ENCODE results near the gene CX3CR1.

DNA sequence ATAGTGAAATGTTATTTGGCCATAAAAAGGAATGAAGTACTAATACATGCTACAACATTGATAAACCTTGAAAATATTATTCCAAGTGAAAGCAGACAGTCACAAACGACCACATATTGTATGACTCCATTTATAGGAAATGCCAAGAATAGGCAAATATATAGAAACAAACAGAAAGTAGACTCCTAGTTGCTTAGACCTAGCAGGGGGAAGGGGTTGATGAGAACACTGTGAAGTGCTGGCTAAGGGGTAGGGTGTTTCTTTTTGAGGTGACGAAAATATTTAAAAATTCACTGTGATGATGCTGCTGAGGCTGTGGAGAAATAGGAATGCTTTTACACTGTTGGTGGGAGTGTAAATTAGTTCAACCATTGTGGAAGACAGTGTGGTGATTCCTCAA lies 56.9 kb downstream of the CX3CR1 start:
- TF ChIP-seq CTCF (IDR thresholded peaks at IDR 0.05) (no peak), POLR2AphosphoS5 (IDR thresholded peaks at IDR 0.05; ENCODE audit: low read depth, low read length) (no peak), REST (IDR thresholded peaks at IDR 0.05; ENCODE audit: insufficient read depth in 1 of 2, low read depth in 2 of 2, low read length in 1 of 2) (no peak), SIN3A (IDR thresholded peaks at IDR 0.05; ENCODE audit: borderline replicate concordance, insufficient read depth, low read depth, low read length) (no peak), TCF7L2 (IDR thresholded peaks at IDR 0.05; ENCODE audit: low read depth, low read length) (no peak)

All from Panc1 (cell line).